CD4-positive, alpha-beta T cell treated with Interferon gamma for 1 hour (primary cell): ENCODE results near the gene INF2.
"Not testable (repeated sequence)": the region's sequence is repeated elsewhere in the genome, so short reads cannot be mapped to it uniquely, and the experiment has no call there.

Source experiments
- DNase-seq: peaks from one replicate; pipeline ENCODE4 v3.0.0-alpha.2; 2020

INF2 gene

GRCh38 chr14:104724407-104724980 is 35.1 kb downstream of the INF2 start:
- no peak for DNase-seq

- no peak for DNase-seq
These were observed 35.8 kb downstream of the INF2 start for GRCh38 chr14:104724981-104725771.

GRCh38 chr14:104725772-104726548 is 36.5 kb downstream of the INF2 start:
- no peak for DNase-seq

- no peak for DNase-seq
These were observed 37.4 kb downstream of the INF2 start for GRCh38 chr14:104726600-104727451.

- no peak for DNase-seq
These were observed 39.2 kb downstream of the INF2 start for GRCh38 chr14:104728631-104729030.

- not testable (repeated sequence) for DNase-seq
These were observed 39.9 kb downstream of the INF2 start for GRCh38 chr14:104729176-104729834.

GRCh38 chr14:104729835-104730181 is 40.4 kb downstream of the INF2 start:
- DNase-seq: no peak

GRCh38 chr14:104730487-104730886 is 41.1 kb downstream of the INF2 start:
- DNase-seq: no peak

- no peak for DNase-seq
These were observed 42.2 kb downstream of the INF2 start for GRCh38 chr14:104731320-104732294.

GRCh38 chr14:104732355-104732804 is 43.0 kb downstream of the INF2 start:
- no peak for DNase-seq

GRCh38 chr14:104732931-104733681 is 43.7 kb downstream of the INF2 start:
- no peak for DNase-seq

GRCh38 chr14:104734051-104734587 is 44.7 kb downstream of the INF2 start:
- DNase-seq: no peak

GRCh38 chr14:104734601-104734990 is 45.2 kb downstream of the INF2 start:
- no peak for DNase-seq

GRCh38 chr14:104734991-104735779 is 45.8 kb downstream of the INF2 start:
- no peak for DNase-seq

- DNase-seq: peak; percentile 39
These were observed 46.6 kb downstream of the INF2 start for GRCh38 chr14:104735830-104736642.

- DNase-seq: no peak
These were observed 49.1 kb downstream of the INF2 start for GRCh38 chr14:104738375-104739019.

- DNase-seq: no peak
These were observed 49.6 kb downstream of the INF2 start for GRCh38 chr14:104739026-104739425.
